ENCODE results near the gene PIK3CB. TPM values are rescaled to one million over a fixed set of nuclear protein-coding genes. Genes with fewer than 3 reads are reported as not detected.

Gene PIK3CB
- total RNA-seq, 1 experiment from 2014 or later = 35.6 TPM

DNA sequence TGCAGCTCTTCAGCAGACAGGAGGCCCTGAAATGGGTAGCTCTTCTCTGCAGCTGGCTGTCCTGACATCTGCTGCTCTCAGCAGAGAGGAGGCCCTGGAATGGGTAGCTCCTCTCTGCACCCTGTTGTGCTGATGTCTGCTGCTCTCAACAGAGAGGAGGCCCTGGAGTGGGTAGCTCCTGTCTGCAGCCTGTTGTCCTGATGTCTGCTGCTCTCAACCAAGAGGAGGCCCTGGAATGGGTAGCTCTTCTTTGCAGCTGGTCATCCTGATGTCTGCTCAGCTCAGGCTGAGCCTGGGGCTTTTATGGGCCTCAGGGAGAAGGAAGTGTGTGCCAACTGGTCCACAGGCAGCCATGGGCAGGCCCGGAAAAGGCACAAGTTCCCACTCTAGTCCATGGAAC lies 66.6 kb downstream of the PIK3CB start:
- Histone ChIP-seq H3K9ac (ENCODE audit: extremely low read depth, insufficient read length, low read length) (no peak overlapping the region), H2BK5ac (ENCODE audit: insufficient read length, low read length) (no peak overlapping the region), H2BK20ac (ENCODE audit: low read depth, low read length, poor library complexity, severe bottlenecking) (no peak overlapping the region), H2AFZ (ENCODE audit: low read length) (no peak overlapping the region), H3K23ac (ENCODE audit: insufficient read length, low read depth, low read length) (no peak overlapping the region), H4K5ac (ENCODE audit: insufficient read length, low read depth, low read length) (no peak overlapping the region), H2BK15ac (ENCODE audit: low read depth, low read length) (no peak overlapping the region), H4K8ac (replicated peaks; ENCODE audit: insufficient read length, low read depth, low read length) (no peak overlapping the region), H3K18ac (ENCODE audit: insufficient read length, low read depth, low read length) (no peak overlapping the region), H2BK12ac (ENCODE audit: insufficient read length, low read depth, low read length) (no peak overlapping the region), H3K27ac (ENCODE audit: insufficient read length, low read depth, low read length) (no peak overlapping the region), H3K27me3 (ENCODE audit: insufficient read depth, low read length) (no peaks in the 10 kb centered on the region), H4K20me1 (ENCODE audit: control insufficient read depth, insufficient read depth, insufficient read length) (no peaks in the 10 kb centered on the region), H3K23me2 (ENCODE audit: insufficient read length, low read depth, low read length, poor library complexity, severe bottlenecking) (no peaks in the 10 kb centered on the region), H4K91ac (ENCODE audit: insufficient read length, low read depth, low read length) (no peak overlapping the region), H3K4ac (ENCODE audit: low read depth, low read length) (no peak overlapping the region), H3K9me3 (ENCODE audit: control insufficient read depth, low read depth, low read length) (peaks cover 23% of the 10 kb centered on the region), H3K56ac (ENCODE audit: insufficient read length, low read depth, low read length) (no peak overlapping the region), H2BK120ac (ENCODE audit: low read depth, low read length, poor library complexity, severe bottlenecking) (no peak overlapping the region), H3K79me2 (ENCODE audit: insufficient read depth, low read length) (no peaks in the 10 kb centered on the region; the same call in 1 of the 2 replicates), H3T11ph (ENCODE audit: low read length) (no peak overlapping the region), H3K79me1 (ENCODE audit: insufficient read depth, low read depth, low read length, poor library complexity, severe bottlenecking) (peaks cover 3% of the 10 kb centered on the region), H3K4me1 (ENCODE audit: insufficient read depth, low read length) (no peaks in the 10 kb centered on the region), H3K14ac (ENCODE audit: insufficient read depth, low read length) (no peak overlapping the region), H3K4me2 (ENCODE audit: insufficient read depth, insufficient read length, low read length) (no peak overlapping the region), H2AK5ac (ENCODE audit: insufficient read length, low read length) (no peak overlapping the region)
- no CpG with 5 or more reads among the region's 1 CpG for WGBS (ENCODE audit: extremely low coverage, insufficient read length, low lambda C conversion rate)
- Mint-ChIP-seq H3K36me3 (ENCODE audit: insufficient read depth in 1 of 3, low read depth in 3 of 3) (peaks cover 32 to 37% (median 36%) of the 10 kb centered on the region in 3 experiments), H3K4me1 (no peaks in the 10 kb centered on the region), H3K4me3 (no peak overlapping the region), H3K27me3 (ENCODE audit: low read depth) (no peaks in the 10 kb centered on the region), H3K9me3 (peaks cover 30 to 31% of the 10 kb centered on the region in 2 experiments), H3K27ac (no peak overlapping the region)
- DNase-seq = peak; percentile 43
- TF ChIP-seq, protein P1, sequence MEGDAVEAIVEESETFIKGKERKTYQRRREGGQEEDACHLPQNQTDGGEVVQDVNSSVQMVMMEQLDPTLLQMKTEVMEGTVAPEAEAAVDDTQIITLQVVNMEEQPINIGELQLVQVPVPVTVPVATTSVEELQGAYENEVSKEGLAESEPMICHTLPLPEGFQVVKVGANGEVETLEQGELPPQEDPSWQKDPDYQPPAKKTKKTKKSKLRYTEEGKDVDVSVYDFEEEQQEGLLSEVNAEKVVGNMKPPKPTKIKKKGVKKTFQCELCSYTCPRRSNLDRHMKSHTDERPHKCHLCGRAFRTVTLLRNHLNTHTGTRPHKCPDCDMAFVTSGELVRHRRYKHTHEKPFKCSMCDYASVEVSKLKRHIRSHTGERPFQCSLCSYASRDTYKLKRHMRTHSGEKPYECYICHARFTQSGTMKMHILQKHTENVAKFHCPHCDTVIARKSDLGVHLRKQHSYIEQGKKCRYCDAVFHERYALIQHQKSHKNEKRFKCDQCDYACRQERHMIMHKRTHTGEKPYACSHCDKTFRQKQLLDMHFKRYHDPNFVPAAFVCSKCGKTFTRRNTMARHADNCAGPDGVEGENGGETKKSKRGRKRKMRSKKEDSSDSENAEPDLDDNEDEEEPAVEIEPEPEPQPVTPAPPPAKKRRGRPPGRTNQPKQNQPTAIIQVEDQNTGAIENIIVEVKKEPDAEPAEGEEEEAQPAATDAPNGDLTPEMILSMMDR (conservative IDR thresholded peaks at IDR 0.05) = no peak
